ENCODE measurements around the gene RABGEF1. TPM values are rescaled to one million over a fixed set of nuclear protein-coding genes. Genes with fewer than 3 reads are reported as not detected.
"Not testable (repeated sequence)": the region's sequence is repeated elsewhere in the genome, so short reads cannot be mapped to it uniquely, and the experiment has no call there.

The RABGEF1 gene
- total RNA-seq, 1 donor from 2014 or later: 36.5 TPM

- Mint-ChIP-seq H3K9me3 (no peaks in the 10 kb centered on the region), H3K4me3 (no peak overlapping the region), H3K36me3 (peaks cover 7% of the 10 kb centered on the region), H3K4me1 (peaks cover 8% of the 10 kb centered on the region), H3K27ac (no peak overlapping the region), H3K27me3 (ENCODE audit: insufficient read depth, low read depth) (peaks cover 3% of the 10 kb centered on the region)
- no peaks in the 10 kb centered on the region for H3K27me3 ChIP-seq
- no peak for TF ChIP-seq EZH2phosphoT487 (IDR thresholded peaks at IDR 0.05)
- no peak for TF ChIP-seq CTCF (IDR thresholded peaks at IDR 0.05)
- no peak for TF ChIP-seq EZH2 (IDR thresholded peaks at IDR 0.05)
- no peaks in the 10 kb centered on the region for H3K79me2 ChIP-seq (ENCODE audit: low read depth)
- H3K4me2 ChIP-seq: no peak overlapping the region
- no peak overlapping the region for H3K4me3 ChIP-seq
- DNase-seq (ENCODE audit: low spot score): no peak
- no peak overlapping the region for H3K9ac ChIP-seq
- no peak overlapping the region for H2AFZ ChIP-seq (replicated peaks)
- no peaks in the 10 kb centered on the region for H3F3A ChIP-seq (ENCODE audit: low read depth)
- peak overlapping the region; percentile 88 for H3K27ac ChIP-seq
- H4K20me1 ChIP-seq (ENCODE audit: low read depth): peaks cover 14% of the 10 kb centered on the region
- peaks cover 7% of the 10 kb centered on the region for H3K4me1 ChIP-seq
- no peaks in the 10 kb centered on the region for H3K36me3 ChIP-seq
- no peaks in the 10 kb centered on the region for H3K9me3 ChIP-seq (ENCODE audit: low read depth)
Observed at GRCh38 chr7:66699998-66700397, 40.5 kb upstream of the RABGEF1 start.

GRCh38 chr7:66700633-66701131, 39.9 kb upstream of the RABGEF1 start:
- Histone ChIP-seq H3K4me1 (peaks cover 7% of the 10 kb centered on the region), H3K9ac (no peak overlapping the region), H3K4me2 (no peak overlapping the region), H4K20me1 (ENCODE audit: low read depth) (peaks cover 14% of the 10 kb centered on the region), H3K9me3 (ENCODE audit: low read depth) (no peaks in the 10 kb centered on the region), H3K27me3 (no peaks in the 10 kb centered on the region), H3K36me3 (no peaks in the 10 kb centered on the region), H3F3A (ENCODE audit: low read depth) (no peaks in the 10 kb centered on the region), H2AFZ (replicated peaks) (no peak overlapping the region), H3K27ac (no peak overlapping the region), H3K4me3 (no peak overlapping the region), H3K79me2 (ENCODE audit: low read depth) (no peaks in the 10 kb centered on the region)
- TF ChIP-seq EZH2phosphoT487 (IDR thresholded peaks at IDR 0.05) (no peak), CTCF (IDR thresholded peaks at IDR 0.05) (no peak), EZH2 (IDR thresholded peaks at IDR 0.05) (no peak)
- DNase-seq (ENCODE audit: low spot score): no peak
- Mint-ChIP-seq H3K4me3 (no peak overlapping the region), H3K4me1 (peaks cover 5% of the 10 kb centered on the region), H3K9me3 (no peaks in the 10 kb centered on the region), H3K27ac (no peak overlapping the region), H3K27me3 (ENCODE audit: insufficient read depth, low read depth) (peaks cover 1% of the 10 kb centered on the region), H3K36me3 (peaks cover 7% of the 10 kb centered on the region)

DNA sequence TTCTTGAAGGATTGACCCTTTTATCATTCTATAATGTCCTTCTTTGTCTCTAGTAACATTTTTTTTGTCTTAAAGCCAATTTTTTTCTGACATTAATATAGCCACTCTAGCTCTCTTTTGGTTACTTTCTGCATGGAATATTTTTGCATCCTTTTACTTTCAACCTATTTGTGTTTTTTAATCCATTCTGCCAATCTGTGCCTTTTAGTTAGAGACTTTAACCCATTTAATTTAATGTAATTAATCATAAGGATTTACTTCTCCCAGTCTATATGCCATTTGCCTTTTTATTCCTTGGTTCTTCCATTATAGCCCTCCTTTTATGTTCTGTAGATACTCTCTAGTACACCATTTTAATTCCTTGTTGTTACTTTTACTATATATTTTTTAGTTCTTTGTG, 32.7 kb upstream of the RABGEF1 start:
- H3K36me3 Mint-ChIP-seq: peaks cover 31% of the 10 kb centered on the region
- H3K9ac ChIP-seq: no peak overlapping the region
- no peak overlapping the region for H3K27ac Mint-ChIP-seq
- no peaks in the 10 kb centered on the region for H3F3A ChIP-seq (ENCODE audit: low read depth)
- H3K27ac ChIP-seq: no peak overlapping the region
- DNase-seq (ENCODE audit: low spot score): no peak
- peaks cover 14% of the 10 kb centered on the region for H3K9me3 Mint-ChIP-seq
- no peaks in the 10 kb centered on the region for H3K27me3 ChIP-seq
- no peak overlapping the region for H3K4me2 ChIP-seq
- no peaks in the 10 kb centered on the region for H3K27me3 Mint-ChIP-seq (ENCODE audit: insufficient read depth, low read depth)
- no peaks in the 10 kb centered on the region for H4K20me1 ChIP-seq (ENCODE audit: low read depth)
- no peak overlapping the region for H2AFZ ChIP-seq (replicated peaks)
- H3K9me3 ChIP-seq (ENCODE audit: low read depth): no peaks in the 10 kb centered on the region
- TF ChIP-seq EZH2 (IDR thresholded peaks at IDR 0.05): no peak
- no peak for TF ChIP-seq EZH2phosphoT487 (IDR thresholded peaks at IDR 0.05)
- TF ChIP-seq CTCF (IDR thresholded peaks at IDR 0.05): no peak
- no peaks in the 10 kb centered on the region for H3K79me2 ChIP-seq (ENCODE audit: low read depth)
- H3K4me3 ChIP-seq: no peak overlapping the region
- H3K4me3 Mint-ChIP-seq: no peak overlapping the region
- peaks cover 9% of the 10 kb centered on the region for H3K36me3 ChIP-seq
- no peaks in the 10 kb centered on the region for H3K4me1 Mint-ChIP-seq
- no peaks in the 10 kb centered on the region for H3K4me1 ChIP-seq

GRCh38 chr7:66710752-66711151, 29.8 kb upstream of the RABGEF1 start:
- not testable (repeated sequence) for H2AFZ ChIP-seq (replicated peaks); H3K9me3 ChIP-seq (ENCODE audit: low read depth); H4K20me1 ChIP-seq (ENCODE audit: low read depth); DNase-seq (ENCODE audit: low spot score); H3K27me3 Mint-ChIP-seq (ENCODE audit: insufficient read depth, low read depth); H3K27me3 ChIP-seq; H3K27ac Mint-ChIP-seq; H3K4me1 ChIP-seq; H3K4me3 Mint-ChIP-seq; H3K4me1 Mint-ChIP-seq; H3K27ac ChIP-seq; H3F3A ChIP-seq (ENCODE audit: low read depth); H3K4me2 ChIP-seq; H3K9ac ChIP-seq; H3K4me3 ChIP-seq; H3K79me2 ChIP-seq (ENCODE audit: low read depth)
- Mint-ChIP-seq H3K9me3 (peaks cover 30% of the 10 kb centered on the region), H3K36me3 (peaks cover 52% of the 10 kb centered on the region)
- H3K36me3 ChIP-seq: peaks cover 12% of the 10 kb centered on the region

Data from neural progenitor cell (in vitro differentiated cells).